ENCODE measurements around the gene TSPAN15. TPM values are rescaled to one million over a fixed set of nuclear protein-coding genes. Genes with fewer than 3 reads are reported as not detected.

The TSPAN15 gene
- total RNA-seq, 1 donor, result 0.27 TPM

- no peak for DNase-seq (ENCODE audit: low read depth in 2 of 3, low spot score in 2 of 3)
Measured at GRCh38 chr10:69464401-69464800, 13.1 kb downstream of the TSPAN15 start.

DNA sequence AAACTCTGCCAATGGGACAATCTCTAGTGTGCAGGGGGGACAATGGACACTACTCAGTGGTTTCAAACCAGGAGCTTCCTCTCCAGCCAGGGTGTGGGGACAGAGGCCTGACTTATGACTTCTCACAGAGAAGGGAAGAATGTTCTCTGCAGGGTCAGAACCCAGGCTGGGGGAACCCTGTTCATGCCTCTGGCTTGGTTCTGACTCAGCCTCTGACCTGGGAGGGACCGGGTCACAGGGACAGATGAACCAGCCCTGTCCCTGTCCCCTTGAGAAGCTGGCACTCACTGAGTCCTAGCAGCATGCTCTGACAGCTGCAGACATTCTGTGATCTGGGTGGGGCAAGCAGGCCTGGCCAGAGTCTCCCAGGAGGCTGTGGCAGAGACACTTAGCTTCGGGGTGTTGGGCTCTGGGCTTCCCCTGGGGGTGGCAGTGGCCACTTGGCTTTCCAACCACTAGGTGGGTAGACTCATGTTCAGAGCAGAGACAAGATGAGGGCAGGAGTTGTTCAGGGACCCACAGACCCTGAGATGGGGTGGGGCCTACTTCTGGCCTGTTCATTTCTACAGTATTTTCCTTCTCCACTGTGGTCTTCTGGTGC is 13.6 kb downstream of the TSPAN15 start:
- no peak for DNase-seq (ENCODE audit: low read depth in 2 of 3, low spot score in 2 of 3)

DNA sequence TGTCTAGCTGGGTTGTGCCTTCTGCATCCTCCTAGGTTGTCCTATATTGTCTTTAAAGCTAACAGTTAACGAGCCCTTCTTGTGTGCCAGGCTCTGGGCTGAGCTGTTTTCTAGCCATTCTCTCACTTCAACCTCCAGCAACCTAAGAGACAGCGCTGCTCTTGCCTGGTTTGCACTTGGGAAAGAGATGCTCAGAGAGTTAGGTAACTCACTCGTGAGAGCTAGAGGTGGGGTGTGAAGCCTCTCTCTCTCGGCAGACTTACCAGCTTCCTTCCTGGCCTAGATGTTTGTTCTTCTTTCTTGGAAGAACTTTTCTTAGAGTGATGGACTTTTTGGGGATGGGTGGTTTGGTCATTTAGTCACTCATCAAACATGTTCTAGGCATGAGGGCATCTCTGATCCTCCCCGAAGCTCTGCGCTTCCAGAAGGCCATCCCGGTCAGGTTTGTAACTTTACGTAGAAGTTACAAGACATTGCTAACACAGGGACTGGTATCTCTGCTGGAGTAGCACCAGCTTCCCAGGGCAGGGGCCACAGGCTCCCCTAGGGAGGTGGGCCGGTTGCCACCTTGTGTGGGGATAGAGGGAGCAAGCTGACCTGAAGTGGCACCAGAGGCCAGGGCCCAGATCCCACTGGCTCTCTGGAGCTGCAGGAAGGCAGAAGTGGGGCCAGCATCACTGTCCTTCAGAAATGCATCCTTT is 14.3 kb downstream of the TSPAN15 start:
- DNase-seq (ENCODE audit: low read depth in 2 of 3, low spot score in 2 of 3), result no peak

GRCh38 chr10:69466158-69466490 is 14.9 kb downstream of the TSPAN15 start:
- DNase-seq (ENCODE audit: low read depth in 2 of 3, low spot score in 2 of 3), result no peak

- no peak for DNase-seq (ENCODE audit: low read depth in 2 of 3, low spot score in 2 of 3)
Measured at GRCh38 chr10:69466689-69467088, 15.4 kb downstream of the TSPAN15 start.

DNA sequence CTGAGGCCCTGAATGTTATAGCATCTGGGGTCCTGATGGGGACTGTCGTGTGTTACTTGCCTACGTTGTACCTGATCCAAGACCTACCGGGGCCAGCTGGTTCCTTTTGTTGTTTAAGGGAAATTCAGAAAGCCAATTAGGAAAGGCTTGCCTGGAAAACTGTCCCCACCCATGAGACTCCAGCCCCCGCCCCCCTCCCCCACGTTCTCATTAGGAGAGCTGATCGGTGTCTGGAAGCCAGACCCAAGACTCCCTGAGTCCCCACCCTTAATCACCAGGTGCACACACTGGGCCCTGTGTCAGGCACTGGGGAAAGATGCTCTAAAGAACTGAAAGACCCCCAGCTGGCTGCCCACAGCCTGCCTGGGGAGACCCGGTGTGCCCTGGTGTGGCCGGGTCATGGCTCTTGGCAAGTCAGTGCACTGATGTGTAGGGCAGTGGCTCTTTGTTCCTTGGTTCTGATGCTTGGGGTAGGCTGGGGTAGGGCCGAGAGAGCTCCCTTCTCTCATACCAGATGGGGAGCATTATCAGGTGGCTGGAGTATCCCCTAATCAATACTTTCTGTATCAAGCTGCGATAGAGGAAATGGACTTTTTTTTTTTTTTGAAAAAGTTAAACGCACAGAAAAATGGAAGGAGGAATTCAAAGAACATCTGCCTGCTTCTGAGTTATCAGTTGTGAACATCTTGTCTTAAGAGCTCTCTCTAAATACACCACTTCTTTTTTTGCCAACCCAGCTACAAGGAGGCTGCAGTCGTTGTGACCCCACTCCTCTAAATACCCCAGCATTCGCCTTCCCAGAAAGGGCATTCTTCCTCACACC is 16.9 kb downstream of the TSPAN15 start:
- DNase-seq (ENCODE audit: low read depth in 2 of 3, low spot score in 2 of 3), result peak in 1 of 3 donors; percentile 53

GRCh38 chr10:69468751-69469089 is 17.5 kb downstream of the TSPAN15 start:
- DNase-seq (ENCODE audit: low read depth in 2 of 3, low spot score in 2 of 3), result no peak

DNA sequence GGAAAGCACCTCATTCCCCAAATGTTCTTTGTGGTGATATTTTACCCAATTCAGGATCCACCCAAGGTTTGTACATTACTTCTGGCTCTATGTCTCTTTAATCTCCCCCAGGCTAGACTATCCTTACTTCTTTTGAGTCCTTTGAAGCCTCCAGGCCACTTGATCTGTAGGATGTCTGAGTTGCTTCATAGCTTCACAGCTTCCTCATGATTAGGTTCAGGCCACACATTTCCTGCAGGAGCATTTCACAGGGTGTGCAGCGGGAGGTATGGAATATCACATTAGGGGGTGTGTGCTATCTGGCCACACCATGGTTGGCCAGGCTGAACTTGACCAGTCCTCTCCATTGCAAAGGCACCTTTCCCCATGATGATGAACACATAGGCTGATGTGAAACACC is 18.7 kb downstream of the TSPAN15 start:
- DNase-seq (ENCODE audit: low read depth in 2 of 3, low spot score in 2 of 3), result no peak

GRCh38 chr10:69470463-69471384 is 19.5 kb downstream of the TSPAN15 start:
- no peak for DNase-seq (ENCODE audit: low read depth in 2 of 3, low spot score in 2 of 3)

DNA sequence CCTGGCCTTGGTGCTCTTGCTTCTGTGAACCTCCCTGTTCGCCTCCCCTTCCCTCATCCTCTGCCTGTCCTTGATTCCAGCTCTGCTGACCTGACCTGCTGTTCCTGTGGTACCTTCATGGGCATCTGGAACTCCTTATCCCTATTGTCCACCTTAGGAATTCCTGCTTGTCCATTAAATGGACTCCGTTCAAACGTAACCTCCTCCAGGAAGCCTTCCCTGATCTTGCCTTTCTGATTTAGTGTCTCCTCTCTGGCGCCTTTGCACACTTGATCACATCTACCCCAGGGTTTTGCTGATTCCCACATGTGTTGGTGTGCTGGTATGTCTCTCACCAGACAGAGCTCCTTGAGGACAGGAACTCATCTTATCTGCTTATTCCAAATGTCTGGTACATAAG is 20.9 kb downstream of the TSPAN15 start:
- DNase-seq (ENCODE audit: low read depth in 2 of 3, low spot score in 2 of 3), result no peak

- DNase-seq (ENCODE audit: low read depth in 2 of 3, low spot score in 2 of 3), result no peak
Measured at GRCh38 chr10:69472544-69472943, 21.3 kb downstream of the TSPAN15 start.

GRCh38 chr10:69473304-69473990 is 22.2 kb downstream of the TSPAN15 start:
- no peak for DNase-seq (ENCODE audit: low read depth in 2 of 3, low spot score in 2 of 3)

GRCh38 chr10:69474742-69475432 is 23.6 kb downstream of the TSPAN15 start:
- no peak for DNase-seq (ENCODE audit: low read depth in 2 of 3, low spot score in 2 of 3)

DNA sequence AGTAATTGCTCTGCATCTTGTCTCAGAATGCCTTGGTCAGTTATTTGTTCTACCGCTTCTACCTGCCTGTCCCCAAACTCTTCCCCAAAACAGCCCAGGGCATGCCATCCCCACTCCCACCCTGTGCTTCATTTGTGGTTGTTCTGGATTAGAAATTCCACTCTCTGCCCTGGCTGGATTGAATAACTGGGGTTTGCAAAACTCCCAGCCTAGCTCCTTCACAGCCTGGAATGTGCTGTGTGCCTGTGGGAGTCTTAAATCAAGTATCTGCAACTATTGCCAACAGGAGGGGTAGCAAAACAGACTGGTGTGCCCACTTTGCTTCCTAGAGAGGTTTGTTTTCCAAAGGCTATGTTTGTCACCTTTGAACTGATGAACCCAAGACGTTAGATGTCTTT is 24.2 kb downstream of the TSPAN15 start:
- DNase-seq (ENCODE audit: low read depth in 2 of 3, low spot score in 2 of 3), result no peak

DNA sequence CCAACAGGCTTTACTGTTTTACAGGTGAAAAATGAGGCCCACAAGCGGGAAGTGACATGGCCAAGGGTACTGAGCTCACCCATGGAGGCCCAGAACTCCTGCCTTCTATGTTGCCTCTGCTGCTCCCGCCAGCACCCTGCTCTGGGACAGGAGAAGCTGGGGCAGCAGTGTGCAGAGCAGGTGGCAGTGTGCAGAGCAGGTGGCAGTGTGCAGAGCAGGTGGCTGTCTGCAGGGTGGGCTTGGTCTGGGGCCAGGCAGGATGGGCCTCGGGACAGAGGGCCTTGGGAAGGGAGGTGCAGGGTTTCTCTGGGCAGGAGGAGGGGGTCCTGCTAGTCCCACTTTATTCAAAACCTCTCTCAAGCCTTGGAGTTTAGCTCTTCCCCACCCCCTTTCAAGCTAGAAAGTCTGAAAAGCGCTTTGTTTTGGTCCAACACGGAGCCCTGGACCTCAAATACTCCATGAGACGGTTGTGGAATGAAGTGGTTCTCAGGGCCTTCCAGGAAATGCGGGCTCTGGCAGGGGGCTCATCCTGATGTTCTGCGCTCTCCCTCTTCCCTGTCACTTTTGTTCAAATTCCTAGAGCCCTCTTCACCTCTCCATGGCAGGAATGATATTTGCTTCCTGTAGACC is 26.8 kb downstream of the TSPAN15 start:
- DNase-seq (ENCODE audit: low read depth in 2 of 3, low spot score in 2 of 3), result no peak

DNA sequence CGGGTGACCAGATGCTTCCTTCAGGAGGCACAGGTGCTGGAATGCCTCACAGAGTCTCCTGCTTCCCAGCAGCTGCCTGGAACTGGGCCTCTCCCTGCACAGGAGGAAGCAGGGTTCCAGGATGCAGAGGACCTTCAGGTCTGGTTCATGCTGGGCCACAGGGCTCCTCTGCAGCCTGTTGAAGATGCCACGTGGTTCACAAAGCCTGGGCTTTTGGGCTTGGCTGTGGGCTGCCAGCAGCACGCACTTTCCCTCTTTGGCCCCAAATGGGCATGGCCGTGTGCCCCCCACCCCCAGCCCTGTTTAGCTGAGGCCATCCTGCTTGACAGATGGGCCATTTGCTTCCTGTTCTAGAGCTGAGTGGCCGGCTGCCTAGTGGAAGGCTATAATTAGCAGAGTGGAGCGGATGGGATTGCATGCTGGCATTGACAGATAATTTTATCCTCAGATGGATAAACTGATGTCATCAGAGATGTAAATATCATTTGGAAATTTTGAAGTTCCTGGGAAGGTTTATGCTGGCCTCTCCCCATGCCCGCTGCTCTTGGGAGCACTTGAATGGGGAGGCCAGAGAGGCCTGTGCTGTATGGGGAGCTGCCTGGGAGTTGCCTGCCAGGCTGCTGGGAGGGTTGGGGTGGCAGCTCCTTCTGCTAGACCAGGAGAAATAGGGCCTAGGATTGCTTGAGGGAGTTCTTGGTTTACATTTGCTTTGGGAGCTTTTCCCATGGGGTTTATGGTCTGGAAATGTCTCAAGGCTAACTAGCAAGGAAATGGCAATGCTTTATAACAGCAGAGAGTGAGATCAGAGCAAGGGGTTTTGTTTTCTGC is 28.2 kb downstream of the TSPAN15 start:
- no peak for DNase-seq (ENCODE audit: low read depth in 2 of 3, low spot score in 2 of 3)

DNA sequence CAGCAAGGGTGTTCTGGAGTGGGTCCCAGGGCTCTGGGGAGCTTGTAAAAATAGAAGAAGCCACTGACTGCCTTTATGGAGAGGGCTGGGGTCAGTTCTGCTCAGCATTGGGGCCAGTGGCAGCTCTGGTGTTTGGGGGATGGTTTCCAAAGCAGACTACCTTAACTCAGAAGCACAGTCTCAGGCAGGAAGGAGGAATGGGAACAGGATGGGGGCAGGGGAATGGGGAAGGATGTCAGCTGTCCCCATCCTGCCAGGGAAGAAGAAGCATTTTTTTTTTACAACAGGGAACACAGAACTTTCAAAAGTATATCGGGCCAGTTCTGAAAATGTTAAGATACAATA is 28.8 kb downstream of the TSPAN15 start:
- DNase-seq (ENCODE audit: low read depth in 2 of 3, low spot score in 2 of 3), result no peak

GRCh38 chr10:69481305-69481704 is 30.0 kb downstream of the TSPAN15 start:
- peak in 1 of 3 donors; percentile 58 for DNase-seq (ENCODE audit: low read depth in 2 of 3, low spot score in 2 of 3)
